Forelimb muscle (tissue), 1 donor: Measurements from ENCODE around the gene TRIO. TPM values are rescaled to one million over a fixed set of nuclear protein-coding genes. Genes with fewer than 3 reads are reported as not detected.

Experiments used
- DNase-seq: peaks from one replicate; pipeline ENCODE4 v3.0.0-alpha.2; 2013; ENCODE audit warnings: low read depth
- polyA plus RNA-seq: library from polyadenylated mRNA; unstranded; fragments of 120-200 nt; gene quantifications from one replicate; pipeline ENCODE4 v1.2.1, GENCODE V29; 2013; ENCODE audit not compliant: insufficient read length

TRIO gene
- polyA plus RNA-seq, 1 donor = 168 TPM

GRCh38 chr5:14167211-14167845 lies 24.2 kb downstream of the TRIO start:
- no peak for DNase-seq

- DNase-seq = no peak
Measured at GRCh38 chr5:14168144-14168792, 25.1 kb downstream of the TRIO start.

GRCh38 chr5:14168793-14169262 lies 25.7 kb downstream of the TRIO start:
- DNase-seq = no peak

GRCh38 chr5:14171046-14171445 lies 27.9 kb downstream of the TRIO start:
- no peak for DNase-seq

GRCh38 chr5:14171621-14172020 lies 28.5 kb downstream of the TRIO start:
- no peak for DNase-seq

GRCh38 chr5:14172149-14172795 lies 29.1 kb downstream of the TRIO start:
- no peak for DNase-seq

GRCh38 chr5:14173377-14174229 lies 30.5 kb downstream of the TRIO start:
- no peak for DNase-seq

GRCh38 chr5:14174230-14174636 lies 31.1 kb downstream of the TRIO start:
- no peak for DNase-seq

GRCh38 chr5:14175381-14175780 lies 32.2 kb downstream of the TRIO start:
- DNase-seq = no peak

GRCh38 chr5:14176888-14177287 lies 33.7 kb downstream of the TRIO start:
- DNase-seq = no peak

GRCh38 chr5:14177634-14178033 lies 34.5 kb downstream of the TRIO start:
- DNase-seq = no peak

GRCh38 chr5:14178091-14178490 lies 34.9 kb downstream of the TRIO start:
- no peak for DNase-seq

- DNase-seq = no peak
Measured at GRCh38 chr5:14178671-14179211, 35.6 kb downstream of the TRIO start.

GRCh38 chr5:14179446-14179845 lies 36.3 kb downstream of the TRIO start:
- DNase-seq = no peak

GRCh38 chr5:14180437-14180836 lies 37.3 kb downstream of the TRIO start:
- no peak for DNase-seq

GRCh38 chr5:14181299-14181968 lies 38.3 kb downstream of the TRIO start:
- DNase-seq = no peak

- no peak for DNase-seq
Measured at GRCh38 chr5:14182761-14183160, 39.6 kb downstream of the TRIO start.

- no peak for DNase-seq
Measured at GRCh38 chr5:14183187-14183939, 40.2 kb downstream of the TRIO start.

GRCh38 chr5:14184082-14184481 lies 40.9 kb downstream of the TRIO start:
- DNase-seq = no peak

GRCh38 chr5:14184725-14185124 lies 41.6 kb downstream of the TRIO start:
- no peak for DNase-seq
